ENCODE measurements around the gene DDOST. TPM values are rescaled to one million over a fixed set of nuclear protein-coding genes. Genes with fewer than 3 reads are reported as not detected.

The DDOST gene
- total and polyA plus RNA-seq, 2 experiments from 2014 or later: 176 to 326 TPM

GRCh38 chr1:20706841-20707240 is 45.7 kb upstream of the DDOST start:
- no peaks in the 10 kb centered on the region for H3K4me1 ChIP-seq (ENCODE audit: low read depth)
- no peak overlapping the region for H3K4me3 ChIP-seq
- DNase-seq (ENCODE audit: low read depth in 1 of 2, low spot score in 1 of 2): no peak
- no peak for TF ChIP-seq CTCF (IDR thresholded peaks at IDR 0.05; ENCODE audit: low read depth, low read length)
- no peaks in the 10 kb centered on the region for H3K9me3 ChIP-seq (ENCODE audit: low read depth)
- no peaks in the 10 kb centered on the region for H3K27me3 ChIP-seq
- no peaks in the 10 kb centered on the region for H3K36me3 ChIP-seq
- H3K27ac ChIP-seq: no peak overlapping the region

- Histone ChIP-seq H3K36me3 (no peaks in the 10 kb centered on the region), H3K4me1 (ENCODE audit: low read depth) (no peaks in the 10 kb centered on the region), H3K4me3 (no peak overlapping the region), H3K9me3 (ENCODE audit: low read depth) (no peaks in the 10 kb centered on the region), H3K27me3 (no peaks in the 10 kb centered on the region), H3K27ac (no peak overlapping the region)
- TF ChIP-seq CTCF (IDR thresholded peaks at IDR 0.05; ENCODE audit: low read depth, low read length): no peak
- no peak for DNase-seq (ENCODE audit: low read depth in 1 of 2, low spot score in 1 of 2)
These were observed 44.1 kb upstream of the DDOST start for GRCh38 chr1:20705203-20705755.

- no peak for TF ChIP-seq CTCF (IDR thresholded peaks at IDR 0.05; ENCODE audit: low read depth, low read length)
- no peaks in the 10 kb centered on the region for H3K27me3 ChIP-seq
- no peaks in the 10 kb centered on the region for H3K9me3 ChIP-seq (ENCODE audit: low read depth)
- H3K36me3 ChIP-seq: no peaks in the 10 kb centered on the region
- H3K27ac ChIP-seq: no peak overlapping the region
- H3K4me1 ChIP-seq (ENCODE audit: low read depth): no peaks in the 10 kb centered on the region
- H3K4me3 ChIP-seq: no peak overlapping the region
- DNase-seq (ENCODE audit: low read depth in 1 of 2, low spot score in 1 of 2): no peak
These were observed 43.4 kb upstream of the DDOST start for GRCh38 chr1:20704390-20705202.

GRCh38 chr1:20703124-20703756 is 42.1 kb upstream of the DDOST start:
- no peak overlapping the region for H3K4me3 ChIP-seq
- no peak for DNase-seq (ENCODE audit: low read depth in 1 of 2, low spot score in 1 of 2)
- H3K36me3 ChIP-seq: no peaks in the 10 kb centered on the region
- no peaks in the 10 kb centered on the region for H3K4me1 ChIP-seq (ENCODE audit: low read depth)
- no peak overlapping the region for H3K27ac ChIP-seq
- H3K27me3 ChIP-seq: no peaks in the 10 kb centered on the region
- no peaks in the 10 kb centered on the region for H3K9me3 ChIP-seq (ENCODE audit: low read depth)
- no peak for TF ChIP-seq CTCF (IDR thresholded peaks at IDR 0.05; ENCODE audit: low read depth, low read length)

- Histone ChIP-seq H3K4me3 (no peak overlapping the region), H3K36me3 (no peaks in the 10 kb centered on the region), H3K4me1 (ENCODE audit: low read depth) (no peaks in the 10 kb centered on the region), H3K27ac (no peak overlapping the region), H3K27me3 (no peaks in the 10 kb centered on the region), H3K9me3 (ENCODE audit: low read depth) (no peaks in the 10 kb centered on the region)
- peak; percentile 46 for TF ChIP-seq CTCF (IDR thresholded peaks at IDR 0.05; ENCODE audit: low read depth, low read length)
- DNase-seq (ENCODE audit: low read depth in 1 of 2, low spot score in 1 of 2): peak in 1 of 2 donors; percentile 32
These were observed 41.2 kb upstream of the DDOST start for GRCh38 chr1:20702416-20702815.
